Brain pericyte (primary cell): ENCODE measurements around the gene SRGAP2C.
"Not testable (repeated sequence)": the region's sequence is repeated elsewhere in the genome, so short reads cannot be mapped to it uniquely, and the experiment has no call there.

Experiments used
- DNase-seq: peaks from one replicate; pipeline ENCODE4 v3.0.0-alpha.2; 2012; ENCODE audit warnings: low read depth, low spot score

Gene SRGAP2C

DNA sequence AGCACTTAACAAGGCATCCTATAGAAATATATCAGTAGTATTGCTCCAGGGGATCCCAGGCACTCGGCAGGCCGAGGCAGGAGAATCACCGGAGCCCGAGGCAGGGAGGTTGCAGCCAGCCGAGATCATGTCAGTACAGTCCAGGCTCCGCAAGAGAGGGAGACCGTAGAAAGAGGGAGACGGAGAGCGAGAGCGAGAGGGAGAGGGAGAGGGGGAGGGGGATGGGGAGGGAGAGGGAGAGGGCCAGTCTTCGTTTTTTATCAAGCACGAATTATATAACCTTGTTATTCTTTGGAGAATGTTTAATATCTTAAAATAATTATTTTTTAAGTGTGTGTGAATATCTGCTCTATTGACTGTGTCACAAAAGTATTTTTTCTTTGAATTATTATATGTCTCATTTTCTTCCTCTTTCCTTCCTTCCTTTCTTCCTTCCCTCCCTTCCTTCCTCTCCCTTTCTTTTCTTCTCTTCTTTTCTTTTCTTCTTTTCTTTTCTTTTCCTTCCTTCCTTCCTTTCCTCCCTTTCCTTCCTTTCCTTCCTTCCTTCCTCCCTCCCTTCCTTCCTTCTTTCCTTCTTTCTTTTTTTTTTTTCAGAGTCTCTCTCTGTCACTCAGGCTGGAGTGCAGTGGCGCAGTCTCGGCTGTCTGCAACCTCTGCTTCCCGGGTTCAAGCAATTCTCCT, 233.7 kb downstream of the SRGAP2C start:
- no peak for DNase-seq

DNA sequence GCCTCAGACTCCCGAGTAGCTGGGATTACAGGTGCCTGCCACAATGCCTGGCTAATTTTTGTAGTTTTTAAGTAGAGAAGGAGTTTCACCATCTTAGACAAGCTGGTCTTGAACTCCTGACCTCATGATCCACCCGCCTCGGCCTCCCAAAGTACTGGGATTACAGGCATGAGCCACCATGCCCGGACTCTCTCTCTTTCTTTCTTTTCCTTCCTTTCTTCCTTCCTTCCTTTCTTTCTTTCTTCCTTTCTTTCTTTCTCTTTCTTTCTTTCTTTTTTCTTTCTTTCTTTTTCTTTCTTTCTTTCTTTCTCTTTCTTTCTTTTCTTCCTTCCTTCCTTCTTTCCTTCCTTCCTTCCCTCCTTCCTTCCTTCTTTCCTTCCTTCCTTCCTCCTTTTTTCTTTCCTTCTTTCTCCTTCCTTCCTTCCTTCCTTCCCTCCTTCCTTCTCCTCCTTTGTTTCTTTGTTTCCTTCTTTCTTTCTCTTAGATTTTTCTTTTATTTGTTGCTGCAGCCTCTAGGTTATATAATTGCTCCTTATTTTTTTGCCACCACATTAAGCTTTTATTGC, 234.4 kb downstream of the SRGAP2C start:
- DNase-seq, result not testable (repeated sequence)

DNA sequence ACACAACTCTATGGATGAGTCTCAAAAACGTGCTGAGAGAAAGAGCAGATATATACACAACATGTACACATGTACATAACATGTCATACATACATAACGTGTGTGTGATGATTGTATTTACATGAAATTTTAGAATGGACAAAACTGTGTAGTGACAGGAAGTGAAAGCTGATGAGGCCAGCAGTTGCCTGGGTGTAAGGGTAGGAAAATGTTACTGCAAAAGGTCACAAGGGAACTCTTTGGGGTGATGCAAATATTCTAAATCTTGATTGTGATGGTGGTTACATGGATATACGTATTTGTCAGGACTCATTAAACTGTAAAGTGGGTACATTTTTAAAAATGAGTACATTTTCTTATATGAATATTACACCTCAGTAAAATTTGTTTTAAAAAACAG, 236.7 kb downstream of the SRGAP2C start:
- not testable (repeated sequence) for DNase-seq

DNA sequence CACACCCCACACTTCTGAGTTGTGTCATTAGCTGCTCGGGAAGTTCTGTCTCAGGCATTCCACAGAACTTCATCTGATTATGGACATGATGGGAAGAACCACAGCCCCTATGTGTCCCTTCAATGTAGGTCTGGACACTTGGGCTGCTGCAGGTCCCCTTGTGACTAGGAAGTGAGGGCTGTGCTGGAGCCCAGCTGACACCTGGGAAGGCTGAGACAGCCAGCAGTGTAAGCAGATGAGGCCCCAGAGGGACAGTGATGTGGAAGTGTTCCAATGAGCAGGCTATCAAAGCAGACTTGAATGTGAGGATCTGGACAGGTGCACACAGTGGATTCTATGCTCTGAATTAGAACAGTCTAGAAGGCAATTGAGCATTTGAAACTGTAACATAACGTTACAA, 239.2 kb downstream of the SRGAP2C start:
- DNase-seq, result not testable (repeated sequence)

DNA sequence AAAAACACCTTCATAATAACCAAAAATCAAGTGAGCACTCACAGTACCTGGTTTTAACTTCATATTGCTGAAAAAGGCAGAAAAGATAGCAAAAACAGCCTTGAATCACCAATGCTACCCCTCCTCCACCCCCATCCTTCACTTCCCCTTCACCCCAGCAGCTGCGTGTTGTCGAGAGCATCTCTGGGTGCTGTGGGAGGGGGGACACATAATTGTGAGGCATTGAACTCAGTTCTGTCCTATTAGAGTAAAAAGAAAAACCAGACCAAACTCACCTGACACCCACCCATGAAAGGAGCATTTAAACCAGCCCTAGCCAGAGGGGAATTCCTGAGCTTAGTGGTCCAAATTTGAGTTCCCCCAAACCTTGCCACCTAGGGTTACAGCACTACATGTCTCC, 248.7 kb downstream of the SRGAP2C start:
- not testable (repeated sequence) for DNase-seq

DNA sequence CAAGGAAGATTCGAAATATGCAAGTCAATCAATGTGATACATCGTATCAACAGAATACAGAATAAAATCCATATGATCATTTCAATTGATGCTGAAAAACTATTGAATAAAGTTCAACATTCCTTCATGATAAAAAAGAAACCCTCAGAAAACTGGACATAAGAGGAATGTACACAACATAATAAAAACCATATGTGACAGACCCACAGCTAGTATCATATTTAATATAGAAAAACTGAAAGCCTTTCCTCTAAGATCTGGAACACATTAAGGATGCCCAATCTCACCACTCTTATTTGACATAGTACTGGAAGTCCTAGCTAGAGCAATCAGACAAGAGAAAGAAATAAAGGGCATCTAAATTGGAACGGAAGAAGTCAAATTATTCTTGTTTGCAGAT, 254.1 kb downstream of the SRGAP2C start:
- DNase-seq, result not testable (repeated sequence)

DNA sequence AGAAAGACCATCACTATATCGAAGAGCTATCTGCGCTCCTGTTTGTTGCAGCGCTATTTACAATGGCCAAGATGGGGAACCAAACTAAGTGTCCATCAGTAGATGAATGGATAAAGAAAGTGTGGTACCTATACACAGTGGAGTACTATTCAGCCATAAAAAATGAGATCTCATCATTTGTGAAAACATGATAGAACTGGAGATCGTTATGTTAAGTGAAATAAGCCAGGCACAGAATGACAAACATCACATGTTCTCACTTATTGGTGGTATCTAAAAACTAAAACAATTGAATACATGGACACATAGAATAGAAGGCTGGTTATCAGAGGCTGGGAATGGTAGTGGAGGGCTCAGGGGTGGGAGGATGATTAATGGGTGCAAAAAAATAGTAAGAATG, 256.2 kb downstream of the SRGAP2C start:
- no peak for DNase-seq
